Nucleus accumbens (tissue), 56 donors: Measurements from ENCODE around the gene ORM2.

Experiments
- DNase-seq, 56 donors: peaks; one replicate each; lab custom pipeline; 2025; lab: John Stamatoyannopoulos, UW

The ORM2 gene

GRCh38 chr9:114346146-114346545, 16.5 kb downstream of the ORM2 start:
- DNase-seq, result no peak

- DNase-seq, result peak in 51 of 56 donors; percentile 12 to 90 (median 69)
Measured at GRCh38 chr9:114347675-114348074, 18.0 kb downstream of the ORM2 start.

- DNase-seq, result no peak
Measured at GRCh38 chr9:114348261-114348905, 18.7 kb downstream of the ORM2 start.

- peak in 38 of 56 donors; percentile 9 to 76 (median 47) for DNase-seq
Measured at GRCh38 chr9:114348906-114349482, 19.3 kb downstream of the ORM2 start.

GRCh38 chr9:114349713-114350480, 20.2 kb downstream of the ORM2 start:
- no peak for DNase-seq

GRCh38 chr9:114350636-114351401, 21.1 kb downstream of the ORM2 start:
- no peak for DNase-seq

- DNase-seq, result no peak
Measured at GRCh38 chr9:114351932-114352331, 22.3 kb downstream of the ORM2 start.

- no peak for DNase-seq
Measured at GRCh38 chr9:114355821-114356220, 26.2 kb downstream of the ORM2 start.

- DNase-seq, result no peak
Measured at GRCh38 chr9:114356792-114357191, 27.1 kb downstream of the ORM2 start.

- DNase-seq, result no peak
Measured at GRCh38 chr9:114357360-114357759, 27.7 kb downstream of the ORM2 start.

- DNase-seq, result no peak
Measured at GRCh38 chr9:114357911-114358328, 28.3 kb downstream of the ORM2 start.

- no peak for DNase-seq
Measured at GRCh38 chr9:114359801-114360200, 30.1 kb downstream of the ORM2 start.

GRCh38 chr9:114361542-114361941, 31.9 kb downstream of the ORM2 start:
- no peak for DNase-seq

- no peak for DNase-seq
Measured at GRCh38 chr9:114362394-114362793, 32.7 kb downstream of the ORM2 start.

- no peak for DNase-seq
Measured at GRCh38 chr9:114363424-114363823, 33.8 kb downstream of the ORM2 start.

- no peak for DNase-seq
Measured at GRCh38 chr9:114364134-114365041, 34.7 kb downstream of the ORM2 start.

GRCh38 chr9:114365194-114365593, 35.5 kb downstream of the ORM2 start:
- DNase-seq, result no peak

GRCh38 chr9:114366334-114367128, 36.9 kb downstream of the ORM2 start:
- DNase-seq, result no peak

- DNase-seq, result no peak
Measured at GRCh38 chr9:114367366-114367765, 37.7 kb downstream of the ORM2 start.
